ENCODE data around the gene XPO1. TPM values are rescaled to one million over a fixed set of nuclear protein-coding genes. Genes with fewer than 3 reads are reported as not detected.
"Not testable (repeated sequence)": the region's sequence is repeated elsewhere in the genome, so short reads cannot be mapped to it uniquely, and the experiment has no call there.

Gene XPO1
- total RNA-seq, 4 donors from 2014 or later: 49.7 to 96.6 (median 73.1) TPM

DNA sequence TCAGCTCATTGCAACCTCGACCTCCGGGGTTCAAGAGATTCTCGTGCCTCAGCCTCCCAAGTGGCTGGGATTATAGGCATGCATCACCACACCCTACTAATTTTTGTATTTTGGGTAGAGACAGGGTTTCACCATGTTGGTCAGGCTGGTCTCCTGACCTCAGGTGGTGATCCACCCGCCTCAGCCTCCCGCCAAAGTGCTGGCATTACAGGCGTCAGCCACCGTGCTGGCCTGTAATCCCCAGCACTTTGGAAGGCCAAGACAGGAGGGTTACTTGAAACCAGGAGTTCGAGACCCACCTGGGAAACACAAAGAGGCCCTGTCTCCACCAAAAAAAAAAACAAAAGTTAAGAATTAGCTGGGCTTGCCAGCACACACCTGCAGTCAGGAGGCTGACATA lies 85.8 kb downstream of the XPO1 start:
- ATAC-seq (ENCODE audit: low FRiP score): no peak
- TF ChIP-seq CTCF (IDR thresholded peaks at IDR 0.05): no peak
- DNase-seq (ENCODE audit: low spot score): no peak

GRCh38 chr2:61451178-61451577 lies 87.0 kb downstream of the XPO1 start:
- DNase-seq (ENCODE audit: low spot score): no peak
- TF ChIP-seq CTCF (IDR thresholded peaks at IDR 0.05): no peak
- ATAC-seq (ENCODE audit: low FRiP score): no peak

DNA sequence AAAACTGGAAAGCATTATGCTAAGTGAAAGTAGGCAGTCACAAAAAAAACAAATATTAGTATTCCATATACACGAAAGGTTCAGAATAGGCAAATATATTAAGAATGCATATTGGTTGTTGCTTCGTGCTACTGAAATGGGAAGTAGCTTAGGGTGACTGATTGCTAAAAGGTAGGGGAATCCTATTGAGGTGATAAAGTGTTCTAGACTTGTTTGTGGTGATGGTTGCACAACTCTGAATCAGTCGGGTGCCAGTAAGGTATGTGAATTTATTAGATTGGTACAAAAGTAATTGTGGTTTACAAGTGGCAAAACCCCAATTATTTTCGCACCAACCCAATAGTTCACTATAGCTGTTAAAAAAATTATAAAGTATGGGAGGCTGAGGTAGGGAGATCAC lies 88.0 kb downstream of the XPO1 start:
- ATAC-seq (ENCODE audit: low FRiP score) (no peak), DNase-seq (ENCODE audit: low spot score) (no peak)
- no peak for TF ChIP-seq CTCF (IDR thresholded peaks at IDR 0.05)

- DNase-seq (ENCODE audit: low spot score) (no peak), ATAC-seq (ENCODE audit: low FRiP score) (no peak)
- no peak for TF ChIP-seq CTCF (IDR thresholded peaks at IDR 0.05)
These were observed 89.9 kb downstream of the XPO1 start for GRCh38 chr2:61448229-61448628.

- ATAC-seq (ENCODE audit: low FRiP score); DNase-seq (ENCODE audit: low spot score): not testable (repeated sequence)
These were observed 91.2 kb downstream of the XPO1 start for GRCh38 chr2:61446971-61447370.

DNA sequence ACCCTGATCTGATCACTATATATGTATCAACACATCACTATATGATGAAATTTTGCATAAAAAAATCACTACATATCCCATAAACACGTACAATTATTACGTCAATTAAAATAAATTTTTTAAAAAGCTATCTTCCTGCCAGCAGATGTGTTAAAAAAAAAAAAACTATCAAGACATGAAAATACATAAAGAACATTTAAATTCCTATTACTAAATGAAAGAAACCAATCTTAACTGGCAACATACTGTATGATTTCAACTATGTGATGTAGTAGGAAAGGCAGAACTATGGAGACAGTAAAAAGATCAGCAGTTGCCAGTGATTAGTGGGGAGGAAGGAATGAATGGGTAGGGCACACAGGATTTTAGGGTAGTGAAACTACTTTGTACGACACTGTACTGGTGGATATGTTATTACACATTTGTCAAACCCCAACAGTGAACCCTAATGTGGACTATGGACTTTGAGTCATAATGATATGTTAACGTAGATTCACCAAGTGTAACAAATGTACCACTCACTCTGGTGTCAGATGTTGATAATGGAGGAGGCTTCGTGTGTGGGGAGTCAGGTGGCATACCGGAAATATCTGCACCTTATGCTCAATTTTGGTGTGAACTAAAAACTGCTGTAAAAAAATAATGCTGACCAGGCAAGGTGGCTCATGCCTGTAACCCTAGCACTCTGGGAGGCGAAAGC lies 94.7 kb downstream of the XPO1 start:
- no peak for TF ChIP-seq CTCF (IDR thresholded peaks at IDR 0.05)
- DNase-seq (ENCODE audit: low spot score): no peak
- no peak for ATAC-seq (ENCODE audit: low FRiP score)

DNA sequence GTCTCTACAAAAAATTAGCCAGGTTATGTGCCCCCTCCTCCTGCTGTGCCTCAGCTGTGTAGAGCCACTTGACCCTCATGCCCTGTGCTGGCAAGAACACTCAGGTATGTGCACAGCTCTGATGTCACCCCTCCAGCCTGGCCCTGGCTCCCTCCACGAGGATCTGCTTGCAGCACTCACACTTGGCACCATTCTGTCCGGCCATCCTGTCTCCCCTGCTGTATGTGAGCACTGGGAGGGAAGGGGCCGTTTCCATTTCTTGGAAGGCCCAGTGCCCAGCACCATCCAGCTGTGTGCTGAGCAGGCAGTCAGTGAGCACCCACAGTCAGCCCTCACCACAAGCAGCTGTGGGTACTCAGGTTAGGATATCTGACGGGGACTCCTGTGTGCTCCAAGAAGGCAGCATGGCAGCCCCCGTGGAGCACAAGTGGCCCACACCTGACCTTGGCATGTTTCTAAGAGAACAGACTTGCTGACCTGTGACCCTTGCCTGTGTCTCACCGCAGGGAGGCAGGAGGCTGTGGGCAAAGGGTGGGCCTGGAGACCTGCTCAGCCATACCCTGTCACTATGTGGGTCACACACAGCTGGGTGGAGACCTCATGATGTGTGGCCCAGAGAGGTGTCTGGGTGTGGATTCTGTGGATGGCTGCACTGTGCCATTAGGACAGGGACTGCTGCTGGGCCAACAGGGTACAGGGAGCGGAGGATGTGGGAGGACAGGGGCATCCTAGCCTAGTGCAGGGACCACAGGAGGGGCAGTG lies 98.7 kb downstream of the XPO1 start:
- DNase-seq (ENCODE audit: low spot score): no peak
- no peak for TF ChIP-seq CTCF (IDR thresholded peaks at IDR 0.05)
- ATAC-seq (ENCODE audit: low FRiP score): peak; percentile 19
